Measurements from ENCODE around the gene C1orf21. TPM values are rescaled to one million over a fixed set of nuclear protein-coding genes. Genes with fewer than 3 reads are reported as not detected.

The C1orf21 gene
- total and polyA plus RNA-seq, 2 donors (not counting 1 experiment from before 2014, with no cell fraction given): under 0.01 to 0.32 TPM

GRCh38 chr1:184535191-184535970 is 148.6 kb downstream of the C1orf21 start:
- intact Hi-C loops (cut with micrococcal nuclease): no loop called here
- no peaks in the 10 kb centered on the region for H3K27me3 Mint-ChIP-seq
- H3K9ac ChIP-seq (ENCODE audit: low read length): no peak overlapping the region
- no peaks in the 10 kb centered on the region for H3K79me2 ChIP-seq (ENCODE audit: control insufficient read depth, insufficient read depth, low read length)
- no CpG with 5 or more reads among the region's 5 CpGs for WGBS (ENCODE audit: insufficient coverage)
- H3K9me3 ChIP-seq (ENCODE audit: control extremely low read depth in 1 of 3, control insufficient read depth in 2 of 3, insufficient read depth in 1 of 3, low read length in 2 of 3): peaks cover 0 to 7% (median 5%) of the 10 kb centered on the region in 3 donors
- H3K36me3 ChIP-seq (replicated peaks in 1 of 2; ENCODE audit: control extremely low read depth in 1 of 2, control insufficient read depth in 1 of 2, extremely low read depth in 1 of 2, insufficient read depth in 2 of 2, low read length in 1 of 2): no peaks in the 10 kb centered on the region
- no peak overlapping the region for H3K27ac Mint-ChIP-seq
- H2AFZ ChIP-seq (ENCODE audit: insufficient read depth, low read depth, low read length, poor library complexity, severe bottlenecking): no peak overlapping the region
- H3K4me3 Mint-ChIP-seq: no peak overlapping the region
- no peak overlapping the region for H3K4me2 ChIP-seq (replicated peaks; ENCODE audit: low read depth, low read length, poor library complexity, severe bottlenecking)
- peaks cover 12% of the 10 kb centered on the region for H3K4me1 Mint-ChIP-seq
- no peak overlapping the region for H3K4me3 ChIP-seq (ENCODE audit: control extremely low read depth in 1 of 5, extremely low read depth in 1 of 5, insufficient read depth in 1 of 5, low read depth in 2 of 5, low read length in 4 of 5)
- ATAC-seq (ENCODE audit: low read depth) (no peak), DNase-seq (no peak)
- H3K9me3 Mint-ChIP-seq (ENCODE audit: insufficient read depth): peaks cover 15% of the 10 kb centered on the region
- no peaks in the 10 kb centered on the region for H3K27me3 ChIP-seq (replicated peaks in 1 of 4; ENCODE audit: control extremely low read depth in 1 of 4, control insufficient read depth in 3 of 4, insufficient read depth in 4 of 4, low read length in 3 of 4)
- peaks cover 17 to 18% of the 10 kb centered on the region in 2 donors for H3K4me1 ChIP-seq (ENCODE audit: control insufficient read depth in 2 of 2, insufficient read depth in 2 of 2, low read length in 2 of 2)
- H4K20me1 ChIP-seq (ENCODE audit: control insufficient read depth, insufficient read depth, low read length, poor library complexity, severe bottlenecking): no peaks in the 10 kb centered on the region
- TF ChIP-seq EZH2 (IDR thresholded peaks at IDR 0.05; ENCODE audit: borderline replicate concordance, insufficient read depth, low read depth, low read length, poor library complexity, severe bottlenecking): no peak
- TF ChIP-seq, protein P1, sequence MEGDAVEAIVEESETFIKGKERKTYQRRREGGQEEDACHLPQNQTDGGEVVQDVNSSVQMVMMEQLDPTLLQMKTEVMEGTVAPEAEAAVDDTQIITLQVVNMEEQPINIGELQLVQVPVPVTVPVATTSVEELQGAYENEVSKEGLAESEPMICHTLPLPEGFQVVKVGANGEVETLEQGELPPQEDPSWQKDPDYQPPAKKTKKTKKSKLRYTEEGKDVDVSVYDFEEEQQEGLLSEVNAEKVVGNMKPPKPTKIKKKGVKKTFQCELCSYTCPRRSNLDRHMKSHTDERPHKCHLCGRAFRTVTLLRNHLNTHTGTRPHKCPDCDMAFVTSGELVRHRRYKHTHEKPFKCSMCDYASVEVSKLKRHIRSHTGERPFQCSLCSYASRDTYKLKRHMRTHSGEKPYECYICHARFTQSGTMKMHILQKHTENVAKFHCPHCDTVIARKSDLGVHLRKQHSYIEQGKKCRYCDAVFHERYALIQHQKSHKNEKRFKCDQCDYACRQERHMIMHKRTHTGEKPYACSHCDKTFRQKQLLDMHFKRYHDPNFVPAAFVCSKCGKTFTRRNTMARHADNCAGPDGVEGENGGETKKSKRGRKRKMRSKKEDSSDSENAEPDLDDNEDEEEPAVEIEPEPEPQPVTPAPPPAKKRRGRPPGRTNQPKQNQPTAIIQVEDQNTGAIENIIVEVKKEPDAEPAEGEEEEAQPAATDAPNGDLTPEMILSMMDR (IDR thresholded peaks at IDR 0.05): no peak
- CTCF ChIA-PET: no interaction called here
- POLR2A ChIA-PET: no interaction called here
- no peak overlapping the region for H3K27ac ChIP-seq (ENCODE audit: low read length in 2 of 2)

DNA sequence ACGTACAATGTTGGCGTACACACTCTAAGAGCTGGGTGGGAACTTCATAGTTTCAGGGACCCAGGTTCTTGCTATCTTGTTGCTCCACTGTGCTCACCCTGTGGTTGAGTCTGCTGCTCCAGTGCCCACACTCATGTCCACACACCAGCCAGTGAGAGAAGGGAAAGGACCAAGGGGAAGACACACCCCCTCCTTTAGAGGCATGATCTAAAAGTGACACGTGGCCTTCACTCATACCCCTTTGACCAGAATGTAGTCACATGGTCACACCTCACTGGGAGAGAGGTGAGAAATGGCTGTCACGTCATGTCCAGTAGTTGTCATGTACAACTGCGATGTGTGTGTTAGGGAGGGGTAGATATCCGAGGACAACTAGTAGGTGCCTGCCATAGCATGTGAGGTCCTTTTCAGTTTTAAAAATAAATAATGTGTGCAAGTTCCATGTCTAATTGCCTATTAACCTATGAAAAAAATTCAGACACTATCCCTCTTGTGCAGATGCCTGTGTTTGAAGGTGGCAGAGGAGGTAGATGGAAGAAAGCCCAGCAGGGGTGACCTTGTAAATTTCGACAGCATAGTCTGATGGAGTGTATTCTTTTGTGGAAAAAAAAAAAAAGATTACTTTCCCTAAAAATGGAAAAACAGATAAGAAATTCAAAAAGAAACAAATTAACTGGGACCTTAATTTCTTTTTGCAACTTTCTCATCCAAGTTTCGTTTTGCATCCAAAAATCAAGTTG is 149.6 kb downstream of the C1orf21 start:
- H3K36me3 ChIP-seq (replicated peaks in 1 of 2; ENCODE audit: control extremely low read depth in 1 of 2, control insufficient read depth in 1 of 2, extremely low read depth in 1 of 2, insufficient read depth in 2 of 2, low read length in 1 of 2): no peaks in the 10 kb centered on the region
- intact Hi-C loops (cut with micrococcal nuclease): no loop called here
- Mint-ChIP-seq H3K27ac (no peak overlapping the region), H3K27me3 (no peaks in the 10 kb centered on the region), H3K4me3 (no peak overlapping the region), H3K9me3 (ENCODE audit: insufficient read depth) (peaks cover 15% of the 10 kb centered on the region), H3K4me1 (peaks cover 12% of the 10 kb centered on the region)
- ChIA-PET CTCF (no interaction called here), POLR2A (no interaction called here)
- no peak overlapping the region for H3K9ac ChIP-seq (ENCODE audit: low read length)
- DNase-seq (no peak), ATAC-seq (ENCODE audit: low read depth) (no peak)
- H2AFZ ChIP-seq (ENCODE audit: insufficient read depth, low read depth, low read length, poor library complexity, severe bottlenecking): no peak overlapping the region
- H4K20me1 ChIP-seq (ENCODE audit: control insufficient read depth, insufficient read depth, low read length, poor library complexity, severe bottlenecking): no peaks in the 10 kb centered on the region
- H3K79me2 ChIP-seq (ENCODE audit: control insufficient read depth, insufficient read depth, low read length): no peaks in the 10 kb centered on the region
- TF ChIP-seq EZH2 (IDR thresholded peaks at IDR 0.05; ENCODE audit: borderline replicate concordance, insufficient read depth, low read depth, low read length, poor library complexity, severe bottlenecking): no peak
- H3K9me3 ChIP-seq (ENCODE audit: control extremely low read depth in 1 of 3, control insufficient read depth in 2 of 3, insufficient read depth in 1 of 3, low read length in 2 of 3): peaks cover 0 to 7% (median 5%) of the 10 kb centered on the region in 3 donors
- H3K4me1 ChIP-seq (ENCODE audit: control insufficient read depth in 2 of 2, insufficient read depth in 2 of 2, low read length in 2 of 2): peaks cover 17 to 18% of the 10 kb centered on the region in 2 donors
- H3K27me3 ChIP-seq (replicated peaks in 1 of 4; ENCODE audit: control extremely low read depth in 1 of 4, control insufficient read depth in 3 of 4, insufficient read depth in 4 of 4, low read length in 3 of 4): no peaks in the 10 kb centered on the region
- H3K4me3 ChIP-seq (ENCODE audit: control extremely low read depth in 1 of 5, extremely low read depth in 1 of 5, insufficient read depth in 1 of 5, low read depth in 2 of 5, low read length in 4 of 5): no peak overlapping the region
- 100% methylated on average over 4 of the region's 8 CpGs for WGBS (ENCODE audit: insufficient coverage)
- no peak overlapping the region for H3K4me2 ChIP-seq (replicated peaks; ENCODE audit: low read depth, low read length, poor library complexity, severe bottlenecking)
- H3K27ac ChIP-seq (ENCODE audit: low read length in 2 of 2): no peak overlapping the region
